ENCODE data around the gene SYNE1.

DNA sequence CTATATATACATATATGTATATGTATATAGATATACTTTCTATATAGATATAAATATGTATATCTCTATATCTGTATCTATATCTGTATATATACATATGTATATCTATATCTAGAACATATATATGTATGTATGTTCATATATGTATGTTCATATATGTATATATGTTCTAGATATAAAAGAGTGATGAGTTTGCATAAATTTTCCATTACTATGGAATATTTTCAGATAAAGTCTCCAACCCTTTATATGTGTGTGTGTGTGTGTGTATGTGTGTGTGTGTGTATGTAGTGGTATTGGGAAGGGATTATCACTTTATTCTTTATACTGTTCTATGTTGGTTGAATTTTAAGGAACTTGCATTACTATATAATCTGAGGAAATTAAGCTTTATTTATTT lies 33.3 kb downstream of the SYNE1 start:
- TF ChIP-seq, protein P1, sequence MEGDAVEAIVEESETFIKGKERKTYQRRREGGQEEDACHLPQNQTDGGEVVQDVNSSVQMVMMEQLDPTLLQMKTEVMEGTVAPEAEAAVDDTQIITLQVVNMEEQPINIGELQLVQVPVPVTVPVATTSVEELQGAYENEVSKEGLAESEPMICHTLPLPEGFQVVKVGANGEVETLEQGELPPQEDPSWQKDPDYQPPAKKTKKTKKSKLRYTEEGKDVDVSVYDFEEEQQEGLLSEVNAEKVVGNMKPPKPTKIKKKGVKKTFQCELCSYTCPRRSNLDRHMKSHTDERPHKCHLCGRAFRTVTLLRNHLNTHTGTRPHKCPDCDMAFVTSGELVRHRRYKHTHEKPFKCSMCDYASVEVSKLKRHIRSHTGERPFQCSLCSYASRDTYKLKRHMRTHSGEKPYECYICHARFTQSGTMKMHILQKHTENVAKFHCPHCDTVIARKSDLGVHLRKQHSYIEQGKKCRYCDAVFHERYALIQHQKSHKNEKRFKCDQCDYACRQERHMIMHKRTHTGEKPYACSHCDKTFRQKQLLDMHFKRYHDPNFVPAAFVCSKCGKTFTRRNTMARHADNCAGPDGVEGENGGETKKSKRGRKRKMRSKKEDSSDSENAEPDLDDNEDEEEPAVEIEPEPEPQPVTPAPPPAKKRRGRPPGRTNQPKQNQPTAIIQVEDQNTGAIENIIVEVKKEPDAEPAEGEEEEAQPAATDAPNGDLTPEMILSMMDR (IDR thresholded peaks at IDR 0.05; ENCODE audit: insufficient read depth, low read length, poor library complexity, severe bottlenecking), result no peak
- TF ChIP-seq EZH2phosphoT487 (conservative IDR thresholded peaks at IDR 0.05; ENCODE audit: low read length), result no peak

Measured in SU-DHL-6 (cell line).